Thoracic aorta endothelial cell (primary cell): Measurements from ENCODE around the gene RD3L. TPM values are rescaled to one million over a fixed set of nuclear protein-coding genes. Genes with fewer than 3 reads are reported as not detected.

Experiments used
- total RNA-seq: library from RNA; depleted of rRNA; stranded (reverse); fragments of >200 nt; gene quantifications from 2 replicates; pipeline ENCODE4 v1.2.3, GENCODE V29; 2012

Gene RD3L
- total RNA-seq = not detected in 2 replicates

DNA sequence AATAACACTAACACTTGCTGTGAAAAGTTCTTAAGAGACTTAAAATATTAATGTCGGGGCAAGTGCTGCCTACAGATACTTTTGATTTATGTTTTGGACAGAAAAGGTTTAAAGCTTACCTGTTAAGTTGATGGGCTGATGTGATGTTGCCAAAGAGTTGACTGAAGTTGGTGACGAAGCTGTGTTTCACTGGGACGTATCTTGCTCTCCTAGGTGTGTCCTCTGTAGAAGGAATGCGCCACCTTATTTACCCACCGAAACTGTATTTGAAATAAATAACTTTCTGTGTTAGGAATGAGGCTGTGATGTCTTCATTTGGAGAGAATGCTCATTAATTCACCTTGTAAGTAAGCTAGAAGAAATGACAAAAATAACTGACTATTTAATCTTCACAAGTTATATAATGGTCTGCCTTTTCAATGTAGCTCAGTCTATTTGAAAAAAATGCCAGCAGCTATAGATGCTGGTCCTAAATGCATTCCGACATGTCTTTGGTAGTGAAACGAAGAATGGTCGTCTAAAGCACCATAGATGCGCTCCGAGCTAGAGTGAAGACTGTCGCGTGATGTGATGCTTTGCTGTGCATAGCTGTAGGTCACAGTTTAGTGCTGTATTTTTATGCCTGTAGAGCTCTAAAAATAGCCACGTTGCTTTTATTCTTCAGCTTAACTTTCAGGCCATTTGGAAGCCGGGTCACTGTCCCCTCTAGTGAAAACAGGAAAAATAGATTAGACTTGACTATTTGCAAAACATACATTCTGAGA, at the start of gene RD3L:
TSS of gene RD3L (minus strand) at position 557 of the 764 bp plus-strand sequence. CDS start 834 bp downstream, outside the sequence.

DNA sequence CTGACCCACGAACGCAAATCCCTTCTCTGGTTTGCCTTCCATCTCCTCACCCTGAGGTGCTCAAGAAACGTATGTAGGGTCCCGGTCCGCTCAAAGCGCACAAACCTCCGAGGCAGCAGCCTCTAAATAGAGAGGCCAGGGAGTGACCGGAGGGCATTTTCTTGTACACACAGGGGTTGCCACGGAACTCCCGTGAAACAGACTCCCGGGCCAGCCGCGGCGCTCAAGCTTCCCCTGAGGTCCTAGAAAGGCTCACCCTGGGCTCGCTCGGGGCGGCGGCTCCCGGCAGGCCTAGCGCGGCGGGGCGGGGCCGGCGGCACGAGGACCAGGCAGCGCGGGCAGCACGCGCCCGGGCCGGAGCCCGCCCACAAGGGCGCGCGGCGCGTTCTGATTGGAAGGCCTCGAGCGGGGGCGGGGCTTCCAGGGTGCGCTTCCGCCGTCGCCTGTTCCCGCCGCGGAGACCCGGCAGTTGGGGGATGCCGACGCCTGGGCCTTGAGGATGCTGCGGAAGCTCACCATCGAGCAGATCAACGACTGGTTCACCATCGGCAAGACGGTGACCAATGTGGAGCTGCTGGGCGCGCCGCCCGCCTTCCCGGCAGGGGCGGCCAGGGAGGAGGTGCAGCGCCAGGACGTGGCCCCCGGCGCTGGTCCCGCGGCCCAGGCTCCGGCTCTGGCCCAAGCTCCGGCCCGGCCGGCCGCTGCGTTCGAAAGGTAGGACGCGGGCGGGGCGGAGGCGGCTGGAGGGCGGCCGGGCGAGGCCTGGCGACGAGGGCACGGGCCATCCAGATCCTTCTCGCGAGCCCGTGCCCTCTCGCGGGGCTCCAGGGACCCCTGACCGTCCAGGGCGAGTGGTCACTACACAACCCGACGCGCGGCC, 14.1 kb downstream of the RD3L start, which contains the start of gene TDRD9:
TSS of gene TDRD9 (plus strand) at position 446 of the 880 bp plus-strand sequence. CDS start at position 500, 54 bp downstream.

Other genes with a start within 250 kb of the RD3L start
- 22.5 and 27.0 TPM in 2 replicates for gene XRCC3, start 227.1 kb downstream of the RD3L start, total RNA-seq
- 51.0 and 54.8 TPM in 2 replicates for gene ZFYVE21, start 226.7 kb downstream of the RD3L start, total RNA-seq
- 16.5 and 28.4 TPM in 2 replicates for gene PPP1R13B, start 95.0 kb downstream of the RD3L start, total RNA-seq
- 1.1 and 1.3 TPM in 2 replicates for gene TDRD9, start 14.1 kb downstream of the RD3L start, total RNA-seq
- gene ASPG, start 143.2 kb upstream of the RD3L start, total RNA-seq = not detected in 2 replicates
- 12.4 and 23.5 TPM in 2 replicates for gene KIF26A, start 196.1 kb upstream of the RD3L start, total RNA-seq